SJCRH30 (cell line): ENCODE results near the gene SRC. TPM values are rescaled to one million over a fixed set of nuclear protein-coding genes. Genes with fewer than 3 reads are reported as not detected.
A peak's percentile ranks its signal among the peaks of the same experiment; 100 is the strongest.
"Not testable (repeated sequence)": the region's sequence is repeated elsewhere in the genome, so short reads cannot be mapped to it uniquely, and the experiment has no call there.

ENCODE experiments used
- DNase-seq, 2 experiments: peaks; one replicate each; pipeline ENCODE4 v3.0.0-alpha.2; 2015 to 2020
- H3K27ac ChIP-seq: fragments of 250-450 bp; sonication (Bioruptor Pico); 2 replicates; pipeline ENCODE4 v1.5.1; 2020; ENCODE audit warnings: mild to moderate bottlenecking, moderate library complexity
- H3K27me3 ChIP-seq: fragments of 250-450 bp; sonication (Bioruptor Pico); 2 replicates; pipeline ENCODE4 v1.5.1; 2020; ENCODE audit warnings: mild to moderate bottlenecking, moderate library complexity
- H3K36me3 ChIP-seq: fragments of 250-450 bp; sonication (Bioruptor Pico); 2 replicates; pipeline ENCODE4 v1.5.1; 2020; ENCODE audit warnings: mild to moderate bottlenecking, moderate library complexity
- H3K4me1 ChIP-seq: fragments of 250-450 bp; sonication (Bioruptor Pico); 2 replicates; pipeline ENCODE4 v1.5.1; 2020; ENCODE audit warnings: mild to moderate bottlenecking, moderate library complexity
- H3K4me3 ChIP-seq: fragments of 250-450 bp; sonication (Bioruptor Pico); 2 replicates; pipeline ENCODE4 v1.5.1; 2020; ENCODE audit warnings: mild to moderate bottlenecking, moderate library complexity
- H3K9me3 ChIP-seq: fragments of 250-450 bp; sonication (Bioruptor Pico); replicated peaks from 2 replicates; pipeline ENCODE4 v1.5.1; 2020; ENCODE audit warnings: mild to moderate bottlenecking, moderate library complexity
- total RNA-seq: library from RNA; depleted of rRNA; stranded (reverse); fragments of >200 nt; shearing (Covaris generic); gene quantifications from 2 replicates; pipeline ENCODE4 v1.2.3, GENCODE V29; 2014

Gene SRC
- total RNA-seq, 1 experiment from 2014 or later = 15.4 TPM

- Histone ChIP-seq H3K4me3 (no peak overlapping the region), H3K27me3 (no peaks in the 10 kb centered on the region), H3K9me3 (no peaks in the 10 kb centered on the region), H3K4me1 (peaks cover 5% of the 10 kb centered on the region; the same call in 1 of the 2 replicates), H3K36me3 (no peaks in the 10 kb centered on the region), H3K27ac (no peak overlapping the region)
- DNase-seq = no peak
Measured at GRCh38 chr20:37337208-37337991, 8.5 kb upstream of the SRC start.

GRCh38 chr20:37338380-37338779 is 7.6 kb upstream of the SRC start:
- H3K27ac ChIP-seq, H3K4me3 ChIP-seq, H3K27me3 ChIP-seq, H3K9me3 ChIP-seq, DNase-seq, H3K4me1 ChIP-seq, H3K36me3 ChIP-seq: not testable (repeated sequence)

- Histone ChIP-seq H3K27ac (no peak overlapping the region), H3K36me3 (no peaks in the 10 kb centered on the region), H3K9me3 (no peaks in the 10 kb centered on the region), H3K27me3 (no peaks in the 10 kb centered on the region), H3K4me3 (no peak overlapping the region), H3K4me1 (peaks cover 7% of the 10 kb centered on the region; the same call in 1 of the 2 replicates)
- DNase-seq = no peak
Measured at GRCh38 chr20:37339208-37339607, 6.7 kb upstream of the SRC start.

- H3K4me1 ChIP-seq, H3K36me3 ChIP-seq, H3K9me3 ChIP-seq, H3K4me3 ChIP-seq, DNase-seq, H3K27ac ChIP-seq, H3K27me3 ChIP-seq: not testable (repeated sequence)
Measured at GRCh38 chr20:37339764-37340109, 6.2 kb upstream of the SRC start.

GRCh38 chr20:37340998-37341397 is 4.9 kb upstream of the SRC start:
- Histone ChIP-seq H3K9me3 (no peaks in the 10 kb centered on the region), H3K27me3 (no peaks in the 10 kb centered on the region; the same call in 1 of the 2 replicates), H3K36me3 (no peaks in the 10 kb centered on the region), H3K4me3 (no peak overlapping the region), H3K27ac (no peak overlapping the region), H3K4me1 (peaks cover 7% of the 10 kb centered on the region; the same call in 1 of the 2 replicates)
- no peak for DNase-seq

GRCh38 chr20:37341632-37342031 is 4.3 kb upstream of the SRC start:
- H3K4me3 ChIP-seq = no peak overlapping the region
- peaks cover 7% of the 10 kb centered on the region; the same call in 1 of the 2 replicates for H3K4me1 ChIP-seq
- no peak for DNase-seq
- no peaks in the 10 kb centered on the region for H3K36me3 ChIP-seq
- no peaks in the 10 kb centered on the region for H3K9me3 ChIP-seq
- H3K27ac ChIP-seq = no peak overlapping the region
- no peaks in the 10 kb centered on the region; the same call in 1 of the 2 replicates for H3K27me3 ChIP-seq

- Histone ChIP-seq H3K4me1 (peaks cover 7% of the 10 kb centered on the region; the same call in 1 of the 2 replicates), H3K9me3 (no peaks in the 10 kb centered on the region), H3K27ac (no peak overlapping the region), H3K36me3 (no peaks in the 10 kb centered on the region), H3K4me3 (no peak overlapping the region), H3K27me3 (no peaks in the 10 kb centered on the region; the same call in 1 of the 2 replicates)
- DNase-seq = no peak
Measured at GRCh38 chr20:37342231-37343177, 3.4 kb upstream of the SRC start.

- DNase-seq = peak in 1 of 2 experiments; percentile 59
- no peak overlapping the region for H3K27ac ChIP-seq
Measured at GRCh38 chr20:37343212-37343993, 2.5 kb upstream of the SRC start.

GRCh38 chr20:37343994-37344355 is 2.0 kb upstream of the SRC start:
- peaks cover 7% of the 10 kb centered on the region; the same call in 1 of the 2 replicates for H3K4me1 ChIP-seq

More at GRCh38 chr20:37343212-37343993, 2.5 kb upstream of the SRC start:
- Histone ChIP-seq H3K36me3 (no peaks in the 10 kb centered on the region), H3K4me3 (no peak overlapping the region), H3K27me3 (no peaks in the 10 kb centered on the region; the same call in 1 of the 2 replicates), H3K9me3 (no peaks in the 10 kb centered on the region), H3K4me1 (peaks cover 7% of the 10 kb centered on the region; the same call in 1 of the 2 replicates)

GRCh38 chr20:37344506-37345338 is 1.2 kb upstream of the SRC start:
- peak overlapping the region; percentile 78 for H3K4me3 ChIP-seq
- H3K27me3 ChIP-seq = no peaks in the 10 kb centered on the region; the same call in 1 of the 2 replicates
- H3K9me3 ChIP-seq = no peaks in the 10 kb centered on the region
- DNase-seq = peak in 1 of 2 experiments; percentile 59
- peaks cover 7% of the 10 kb centered on the region; the same call in 1 of the 2 replicates for H3K4me1 ChIP-seq
- H3K27ac ChIP-seq = no peak overlapping the region
- H3K36me3 ChIP-seq = no peaks in the 10 kb centered on the region

More at GRCh38 chr20:37343994-37344355, 2.0 kb upstream of the SRC start:
- Histone ChIP-seq H3K36me3 (no peaks in the 10 kb centered on the region), H3K27me3 (no peaks in the 10 kb centered on the region; the same call in 1 of the 2 replicates), H3K4me3 (no peak overlapping the region), H3K27ac (no peak overlapping the region), H3K9me3 (no peaks in the 10 kb centered on the region)
- no peak for DNase-seq

GRCh38 chr20:37346236-37346534 is 245 bp downstream of the SRC start:
- Histone ChIP-seq H3K36me3 (no peaks in the 10 kb centered on the region), H3K9me3 (no peaks in the 10 kb centered on the region), H3K27me3 (no peaks in the 10 kb centered on the region; the same call in 1 of the 2 replicates), H3K4me3 (peak overlapping the region; percentile 78), H3K4me1 (peaks cover 7% of the 10 kb centered on the region; the same call in 1 of the 2 replicates), H3K27ac (no peak overlapping the region)
- no peak for DNase-seq

GRCh38 chr20:37346535-37347346 is 801 bp downstream of the SRC start:
- no peak for DNase-seq
- Histone ChIP-seq H3K4me1 (peaks cover 7% of the 10 kb centered on the region; the same call in 1 of the 2 replicates), H3K36me3 (no peaks in the 10 kb centered on the region), H3K27ac (no peak overlapping the region), H3K9me3 (no peaks in the 10 kb centered on the region), H3K27me3 (no peaks in the 10 kb centered on the region; the same call in 1 of the 2 replicates), H3K4me3 (peak overlapping the region; percentile 78)

GRCh38 chr20:37347347-37347823 is 1.4 kb downstream of the SRC start:
- Histone ChIP-seq H3K36me3 (no peaks in the 10 kb centered on the region), H3K4me1 (peaks cover 7% of the 10 kb centered on the region; the same call in 1 of the 2 replicates), H3K27me3 (no peaks in the 10 kb centered on the region; the same call in 1 of the 2 replicates), H3K9me3 (no peaks in the 10 kb centered on the region), H3K4me3 (no peak overlapping the region), H3K27ac (no peak overlapping the region)
- DNase-seq = no peak
